Right lobe of liver (tissue), 4 donors: Measurements from ENCODE around the gene SLC16A9.

Experiments used
- CTCF ChIP-seq, 4 donors: fragments of 200-600 bp in 3 of 4; fragments of 450-650 bp in 1 of 4; IDR thresholded peaks; one replicate each; pipeline versions ENCODE4 v1.5.1 to v1.8.0; 2016 to 2022; ENCODE audit warnings: antibody characterized with exemption in 4 of 4, mild to moderate bottlenecking in 2 of 4
- POLR2A ChIP-seq: fragments of 450-650 bp; IDR thresholded peaks from one replicate; pipeline ENCODE4 v1.6.1; 2017; ENCODE audit warnings: antibody characterized with exemption, mild to moderate bottlenecking
- donor health status: DM: no; HTN: no; CAD: no.
- donor health status: DM: no; HTN: no; CAD: no.
- donor health status: DM: no; HTN: yes; CAD: no.

- TF ChIP-seq CTCF (IDR thresholded peaks at IDR 0.05) (no peak), POLR2A (no peak)
Measured at GRCh38 chr10:59666310-59666709, 43.3 kb downstream of the SLC16A9 start.
